Measurements from ENCODE around the gene ELMO1.

ELMO1 gene

DNA sequence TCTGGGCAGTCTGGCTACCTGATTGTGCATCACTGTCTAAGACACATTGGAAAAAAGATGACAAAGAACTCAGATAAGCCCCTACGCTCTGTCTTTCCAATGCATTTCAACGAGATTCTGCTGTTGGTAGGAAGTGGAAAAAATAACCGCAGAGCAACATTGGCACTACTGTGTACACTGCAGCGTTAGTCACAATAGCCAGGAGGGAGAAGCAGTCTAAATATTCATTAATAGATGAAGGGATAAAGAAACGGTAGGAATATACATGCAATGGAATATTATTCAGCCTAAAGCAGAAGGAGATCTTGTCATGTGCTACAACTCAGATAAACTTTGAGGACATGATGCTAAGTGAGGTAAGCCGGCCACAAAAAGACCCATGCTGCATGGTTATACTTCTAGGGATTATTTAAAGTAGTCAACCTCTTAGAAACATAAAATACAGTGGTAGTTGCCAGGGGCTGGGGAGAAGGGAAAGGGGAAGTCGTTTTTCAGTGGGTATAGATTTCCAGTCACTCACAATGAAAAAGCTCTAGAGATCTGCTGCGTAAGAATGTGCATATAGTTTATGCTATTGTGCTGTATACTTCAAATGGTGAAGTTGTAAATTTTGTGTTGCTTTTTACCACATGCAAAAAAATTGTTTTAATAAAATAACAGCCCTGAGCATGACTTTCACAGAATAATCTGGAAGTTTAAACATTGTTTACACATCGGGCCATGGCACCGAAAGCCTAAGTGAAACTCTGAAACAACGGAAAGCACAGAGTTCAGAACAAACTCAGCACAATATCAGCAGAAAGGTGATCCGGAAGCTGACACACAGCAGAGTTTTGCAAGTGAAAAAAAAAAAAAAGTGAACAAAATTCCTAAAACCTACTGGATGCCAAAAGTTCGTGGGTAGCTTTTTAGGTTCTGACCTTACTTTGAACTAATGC, 40.1 kb downstream of the ELMO1 start:
- DNase-seq: no peak

DNA sequence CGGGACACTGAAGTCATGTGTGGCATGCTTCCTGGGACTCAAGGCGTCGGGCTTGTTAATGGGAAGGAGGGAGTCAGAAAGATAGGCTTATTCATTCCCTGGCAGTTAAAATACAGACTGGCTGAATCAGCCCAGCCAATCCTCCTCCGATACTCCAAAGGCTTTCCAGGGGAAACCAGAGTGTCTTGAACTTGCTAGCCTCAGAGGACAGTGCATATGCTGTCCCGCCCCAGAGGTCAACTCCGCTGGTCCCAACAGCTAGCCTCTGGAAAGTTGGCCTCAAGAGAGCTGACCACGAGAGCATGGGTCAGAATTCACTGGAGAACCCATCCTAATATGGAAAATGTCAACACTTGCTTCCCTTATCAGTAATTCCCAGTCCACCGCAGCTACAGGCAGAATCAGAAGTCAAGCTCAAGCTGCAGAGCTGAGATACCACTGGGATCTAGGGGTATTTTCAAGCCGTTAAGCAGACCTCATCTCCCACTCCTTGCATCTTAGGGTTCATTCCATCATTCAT, 43.0 kb downstream of the ELMO1 start:
- DNase-seq: no peak

DNA sequence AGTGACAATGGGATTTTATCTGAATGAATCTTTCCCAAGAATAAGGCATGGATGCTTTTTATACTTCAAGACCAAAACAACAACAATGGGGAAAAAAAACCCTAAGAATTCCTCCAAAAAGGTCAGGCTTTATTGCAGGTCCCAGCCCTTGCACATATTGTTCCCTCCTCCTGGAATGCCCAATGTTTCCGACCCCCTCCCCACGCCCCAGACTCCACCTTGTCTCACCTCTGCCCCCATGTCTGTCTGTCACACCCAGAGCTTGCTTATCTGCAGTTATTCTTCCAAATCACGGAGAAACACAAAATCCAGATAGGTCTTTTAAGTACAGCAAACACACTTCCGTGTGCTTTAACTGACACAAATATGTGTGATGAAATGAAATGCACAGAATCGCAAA, 43.5 kb downstream of the ELMO1 start:
- DNase-seq: no peak

DNA sequence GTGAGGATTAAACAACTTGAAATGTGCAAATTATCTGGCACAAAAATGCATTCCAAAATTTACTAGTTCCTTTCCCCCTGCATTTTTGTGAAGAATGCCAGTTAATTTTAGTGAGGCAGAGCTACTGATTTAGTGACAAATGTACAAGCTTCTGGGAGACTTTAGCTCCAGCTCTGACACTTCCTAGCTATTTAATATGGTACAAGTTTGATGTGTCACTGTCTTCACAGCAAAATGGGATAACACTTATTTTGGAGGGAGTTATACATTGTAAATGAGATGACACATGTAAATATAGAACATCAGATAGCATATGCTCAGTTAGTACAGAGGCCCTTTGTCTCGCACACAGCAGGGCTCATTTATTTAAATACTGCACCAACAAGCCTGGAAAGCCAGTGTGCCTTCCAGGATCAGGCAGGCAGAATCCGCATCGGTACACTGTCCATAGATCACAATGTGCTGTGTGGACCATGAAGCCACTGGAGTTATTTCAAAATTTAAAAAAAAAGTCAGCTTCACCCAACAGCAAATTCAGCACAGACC, 48.7 kb downstream of the ELMO1 start:
- DNase-seq: no peak

DNA sequence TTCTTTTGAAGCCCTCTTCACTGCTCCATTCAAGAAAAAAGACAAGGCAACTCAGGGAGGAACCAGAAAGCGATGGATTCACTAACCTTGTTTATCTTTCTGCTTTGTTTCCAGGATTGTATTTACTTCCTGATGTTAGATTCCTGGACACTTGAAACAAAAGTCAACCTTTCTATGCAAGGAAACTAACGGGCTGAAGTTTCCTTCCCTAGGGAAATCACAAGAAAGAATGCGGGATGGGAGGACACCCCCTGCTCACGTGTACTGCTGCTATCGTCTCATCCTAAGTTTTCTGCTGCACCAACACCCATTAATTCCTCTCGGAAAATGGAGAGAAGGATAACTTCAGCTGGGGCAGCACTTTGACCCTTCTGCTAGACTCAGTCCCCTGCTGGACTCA, 50.3 kb downstream of the ELMO1 start:
- DNase-seq: no peak

DNA sequence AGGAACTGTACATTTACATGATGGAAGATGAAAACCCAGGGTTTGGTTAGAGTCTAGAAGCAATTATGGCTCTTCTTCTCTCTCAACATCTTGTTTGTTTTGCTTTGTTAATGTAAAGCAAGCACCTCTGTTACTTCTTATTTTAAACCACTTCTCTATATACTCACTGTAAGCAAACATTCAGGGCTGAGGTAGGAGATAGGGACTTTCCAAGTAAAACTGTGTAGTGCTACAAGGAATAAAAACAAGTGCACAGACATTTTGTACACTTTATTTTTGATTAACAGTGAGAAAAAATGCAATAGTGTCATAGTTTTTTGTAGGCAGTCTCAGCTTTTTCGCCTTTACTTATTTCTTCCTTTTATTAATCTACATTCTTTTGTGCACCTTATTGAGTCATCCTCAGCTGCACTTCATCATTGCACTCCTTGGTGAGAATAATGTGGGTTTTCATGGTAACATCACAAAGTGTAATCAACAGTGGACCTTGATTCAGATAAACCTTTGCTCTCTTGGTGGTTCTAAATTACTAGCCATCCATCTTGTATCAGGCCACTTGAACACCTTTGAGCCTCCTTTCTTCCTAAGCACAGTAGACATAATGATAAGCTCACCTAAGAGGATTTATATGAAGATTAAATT, 52.9 kb downstream of the ELMO1 start:
- DNase-seq: no peak

DNA sequence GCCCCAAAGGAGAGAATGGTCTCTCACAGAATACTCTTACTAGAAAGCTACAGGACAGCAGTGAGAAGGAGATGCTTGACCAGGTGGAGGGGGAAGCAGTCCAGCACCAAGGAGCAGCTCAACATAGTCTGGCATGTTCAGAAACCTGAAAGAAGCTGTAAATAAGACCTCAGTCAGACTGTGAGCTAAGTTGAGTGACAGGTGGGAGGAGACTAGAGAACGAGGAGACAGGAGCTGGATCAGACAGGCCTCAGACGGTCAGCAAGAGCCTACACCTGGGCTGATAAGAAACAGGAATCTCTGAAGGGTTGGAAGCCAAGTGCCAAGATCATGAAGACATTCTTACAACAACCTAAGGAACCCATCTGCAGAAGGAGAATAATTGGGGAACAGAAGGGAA, 54.5 kb downstream of the ELMO1 start:
- no peak for DNase-seq

DNA sequence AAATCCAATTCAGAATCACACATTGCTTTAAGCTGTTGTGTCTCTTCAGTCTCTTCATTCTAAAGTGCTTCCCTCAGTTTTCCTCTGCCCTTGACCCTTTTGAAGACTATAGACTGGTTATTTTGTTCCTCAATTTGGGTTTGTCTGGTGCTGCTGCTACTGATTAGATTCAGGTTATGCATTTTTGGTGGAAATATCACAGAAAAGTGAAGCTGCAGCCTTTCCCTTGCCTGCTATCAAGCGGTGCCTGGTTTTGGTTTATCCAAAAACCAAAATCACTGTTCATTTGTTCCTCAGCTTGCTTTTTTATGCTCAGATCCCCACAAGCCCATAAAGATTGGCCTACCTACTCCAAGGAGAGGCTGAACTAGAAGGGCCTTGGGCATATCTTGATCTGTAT, 55.2 kb downstream of the ELMO1 start:
- no peak for DNase-seq

DNA sequence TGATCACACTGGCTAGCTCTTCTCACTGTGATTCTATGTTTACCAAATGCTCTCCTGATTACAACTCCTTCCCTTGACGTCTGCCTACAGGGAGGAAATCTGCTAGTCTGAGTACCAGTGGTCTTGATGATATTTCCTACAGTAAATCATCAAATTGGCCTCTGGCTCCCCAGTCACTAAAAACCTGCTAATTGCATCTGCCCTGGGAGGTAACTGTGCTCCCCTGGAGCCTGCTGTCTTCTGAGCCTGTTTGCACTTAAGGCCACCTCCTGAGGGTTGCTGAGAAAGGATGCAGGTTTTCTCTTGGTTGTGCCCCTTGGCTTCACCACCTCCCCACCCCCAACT, 56.0 kb downstream of the ELMO1 start:
- DNase-seq: no peak

DNA sequence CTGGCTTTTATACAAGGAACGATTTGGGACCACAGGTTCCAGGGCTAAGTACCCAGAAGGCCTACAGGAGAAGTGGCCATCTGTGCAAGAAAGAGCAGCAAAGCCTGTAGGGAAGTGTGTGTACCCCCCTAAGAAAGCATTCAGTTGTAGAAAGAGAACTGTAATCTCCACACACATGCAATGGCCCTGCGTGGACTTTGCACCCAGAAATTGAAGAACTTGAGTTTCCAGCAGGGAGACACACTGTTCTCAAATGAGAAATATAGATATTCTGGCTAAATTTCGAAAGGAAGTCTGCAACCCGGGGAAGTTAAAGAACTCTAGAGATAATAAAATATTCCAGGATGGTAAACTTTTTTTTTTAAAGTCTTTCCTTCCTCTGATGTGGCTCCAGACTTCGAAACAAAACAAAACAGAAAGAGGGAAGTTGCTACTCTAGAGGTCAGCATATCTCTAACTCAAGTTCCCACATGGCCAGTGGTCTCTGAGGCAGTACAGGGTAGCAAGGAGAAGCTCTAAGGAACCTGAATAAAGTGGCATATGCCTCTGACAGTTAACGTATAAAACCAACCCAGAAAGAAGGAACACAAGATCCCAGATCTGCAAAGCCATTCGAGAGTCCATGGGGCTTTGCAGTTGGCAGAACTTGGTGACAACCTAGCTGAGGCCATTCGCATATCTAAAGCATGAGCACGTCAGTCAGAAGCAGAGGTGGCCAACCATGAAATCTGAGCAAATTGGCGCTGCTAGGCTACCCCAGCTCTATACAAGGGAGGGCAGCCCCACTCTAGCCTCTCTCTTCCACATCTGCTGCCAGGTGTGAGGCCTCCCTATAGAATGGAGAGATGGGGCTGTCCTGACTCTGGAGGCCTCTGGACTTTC, 56.6 kb downstream of the ELMO1 start:
- DNase-seq: no peak

DNA sequence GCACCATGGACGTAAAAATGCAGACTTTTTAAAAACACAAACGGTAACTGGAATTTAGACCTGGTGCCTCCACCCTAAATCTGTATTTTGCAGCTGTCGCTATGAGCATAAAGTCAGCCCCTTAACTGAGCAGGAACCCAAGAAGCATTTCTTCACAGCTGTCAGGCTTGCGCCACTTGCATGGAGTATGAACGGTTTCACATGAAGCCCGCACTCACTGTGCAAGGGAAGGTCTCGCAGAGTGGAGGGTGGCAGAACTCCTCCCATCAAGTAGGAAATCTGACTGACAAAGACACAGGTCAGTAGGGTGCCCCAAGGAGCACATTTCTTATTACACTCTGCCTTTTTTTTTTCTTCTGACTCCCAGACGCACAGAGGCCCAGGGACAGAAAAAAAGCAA, 58.5 kb downstream of the ELMO1 start:
- DNase-seq: no peak

DNA sequence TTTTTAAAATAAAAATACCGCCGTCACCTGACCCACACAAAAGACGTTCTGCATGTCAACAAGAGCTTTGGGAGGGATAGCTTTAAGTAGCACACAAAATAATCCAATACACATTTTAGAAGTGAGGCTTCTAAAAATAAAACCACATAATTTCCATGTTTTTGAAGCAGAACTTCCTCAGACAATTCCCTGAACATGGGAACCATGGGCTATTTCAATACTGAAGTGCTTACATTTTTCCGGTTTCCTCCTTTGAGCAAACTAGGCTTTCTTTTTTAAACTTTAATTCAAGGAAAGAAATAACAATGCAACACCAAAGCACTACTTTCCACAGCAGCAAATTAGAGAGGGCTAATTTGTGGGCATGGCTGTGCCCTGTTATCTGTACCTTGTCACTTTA, 59.9 kb downstream of the ELMO1 start:
- no peak for DNase-seq

DNA sequence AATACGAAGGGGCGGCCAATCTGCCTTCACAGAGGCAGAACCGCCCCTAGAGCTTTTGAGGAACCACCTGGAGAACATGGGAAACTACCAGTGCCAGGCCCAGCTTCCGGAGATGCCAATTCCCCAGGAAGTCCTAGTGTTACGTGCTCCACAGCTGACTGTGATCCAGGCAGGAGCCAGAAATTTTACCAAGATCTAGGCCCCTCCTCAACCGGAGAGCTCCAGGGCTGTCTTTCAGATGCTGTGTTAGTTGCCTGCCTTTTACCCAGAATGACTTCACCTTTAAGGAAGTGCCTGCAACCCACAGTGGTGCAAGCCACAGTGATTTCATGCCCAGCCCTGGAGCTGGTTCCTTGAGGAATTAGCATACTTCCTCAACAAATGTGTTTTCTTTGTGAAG, 62.9 kb downstream of the ELMO1 start:
- no peak for DNase-seq

DNA sequence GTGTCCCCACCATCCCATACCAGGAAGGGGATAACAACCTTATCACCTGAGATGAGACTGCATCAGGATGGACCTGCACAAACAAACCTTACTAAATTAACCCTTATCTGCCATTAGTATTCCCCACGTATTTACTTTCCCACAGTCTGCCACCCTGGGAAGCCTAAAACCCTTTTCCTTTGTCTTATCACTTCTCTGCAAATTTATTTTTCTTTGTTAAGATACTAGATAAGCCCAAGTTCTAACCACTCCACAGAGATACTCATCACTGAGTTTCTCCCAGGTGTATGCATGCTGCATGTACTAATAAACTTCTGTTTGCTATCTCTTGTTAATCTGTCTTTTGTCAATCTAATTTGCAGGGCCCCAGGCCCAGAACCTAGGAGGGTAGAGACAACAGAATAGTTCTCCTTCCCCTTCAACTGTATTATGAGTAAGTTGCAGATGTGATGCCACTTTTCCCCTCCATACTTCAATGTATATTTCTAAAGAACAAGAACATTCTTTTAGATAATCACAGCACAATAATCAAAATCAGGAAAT, 66.0 kb downstream of the ELMO1 start:
- DNase-seq: no peak

DNA sequence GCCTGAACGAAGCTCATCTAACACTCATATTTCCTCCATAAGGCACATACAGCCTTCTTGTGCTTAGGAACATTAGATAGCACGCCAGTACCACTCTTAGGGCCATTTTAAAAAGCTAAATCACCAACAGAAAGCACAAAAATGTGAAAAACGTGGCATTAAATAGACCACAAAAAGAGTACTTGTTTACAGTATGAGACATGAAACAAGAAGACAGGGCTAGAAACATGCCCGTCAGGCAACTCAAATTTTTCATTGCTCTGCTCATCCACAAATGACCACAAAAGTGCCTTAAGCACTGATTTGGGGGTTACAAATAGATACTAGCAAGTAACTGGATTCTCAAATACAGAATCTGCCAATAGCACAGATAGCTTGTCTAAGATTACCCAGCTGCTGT, 67.8 kb downstream of the ELMO1 start:
- DNase-seq: no peak

DNA sequence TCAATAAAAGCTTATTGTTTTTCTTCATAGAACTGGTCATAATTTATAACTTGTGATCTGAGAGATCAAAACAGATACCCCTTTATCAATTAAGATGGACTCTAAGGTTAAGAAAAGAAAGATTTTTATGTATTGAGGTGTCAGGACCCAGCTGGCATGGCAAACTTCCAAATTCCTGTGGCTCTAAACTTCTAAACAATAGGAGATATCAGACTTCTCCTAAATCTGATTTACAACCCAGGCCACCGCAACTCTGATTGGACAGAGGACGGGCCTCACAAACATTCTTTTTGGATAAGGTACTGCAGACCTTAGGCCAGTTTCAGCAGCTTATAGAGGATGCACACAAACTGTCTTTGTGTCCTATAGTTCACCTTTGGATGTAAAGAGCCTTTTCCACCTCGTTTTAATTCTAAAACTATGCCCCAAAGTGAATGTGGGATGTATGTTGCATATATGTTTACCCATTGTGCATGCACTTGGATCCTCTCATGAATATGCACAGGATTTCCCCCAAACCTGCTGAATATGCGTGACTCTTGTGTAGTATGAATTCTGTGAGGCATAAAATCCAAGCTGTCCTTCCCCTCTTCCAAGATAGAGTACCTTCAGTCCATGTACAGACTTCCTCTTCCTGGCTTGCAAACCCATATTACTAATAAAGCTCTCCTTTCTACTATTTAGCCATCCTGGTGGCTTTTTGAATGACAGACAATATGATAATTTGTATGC, 69.0 kb downstream of the ELMO1 start:
- no peak for DNase-seq

DNA sequence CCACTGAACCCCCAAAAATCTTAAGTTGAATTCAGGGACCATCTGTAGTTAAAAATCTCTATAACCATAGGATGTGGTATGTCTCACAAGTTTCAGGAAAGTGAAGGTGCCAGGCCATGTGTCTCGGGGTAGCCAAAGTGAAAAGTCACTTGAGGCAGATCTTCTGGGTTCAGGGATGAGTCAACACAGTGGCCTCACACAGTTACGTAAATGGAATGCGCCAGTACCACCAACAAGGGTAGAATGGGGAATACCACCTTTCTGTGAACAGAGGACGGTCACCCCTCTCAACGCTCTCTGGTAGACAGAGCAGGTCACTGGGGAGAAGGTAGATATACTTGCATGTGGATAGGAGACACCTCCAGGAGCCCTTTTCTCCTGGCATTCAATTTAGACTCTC, 71.4 kb downstream of the ELMO1 start:
- no peak for DNase-seq

DNA sequence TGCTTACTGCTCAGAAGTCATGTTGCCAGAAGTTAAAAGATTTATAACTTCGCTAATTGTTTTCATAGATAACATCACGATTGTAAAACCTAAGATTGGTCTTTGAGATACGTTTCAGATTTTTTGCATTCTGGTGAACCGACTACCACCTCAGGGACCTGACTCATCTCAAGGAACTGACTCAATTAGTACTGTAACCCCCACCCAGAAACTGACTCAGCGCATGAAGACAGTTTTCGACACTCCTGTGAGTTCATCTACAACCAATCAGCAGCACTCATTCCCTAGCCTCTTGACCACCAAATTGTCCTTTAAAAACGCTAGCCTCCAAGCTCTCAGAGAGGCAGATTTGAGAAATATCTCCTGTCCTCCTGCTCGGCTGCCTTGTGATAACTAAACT, 72.3 kb downstream of the ELMO1 start:
- no peak for DNase-seq

DNA sequence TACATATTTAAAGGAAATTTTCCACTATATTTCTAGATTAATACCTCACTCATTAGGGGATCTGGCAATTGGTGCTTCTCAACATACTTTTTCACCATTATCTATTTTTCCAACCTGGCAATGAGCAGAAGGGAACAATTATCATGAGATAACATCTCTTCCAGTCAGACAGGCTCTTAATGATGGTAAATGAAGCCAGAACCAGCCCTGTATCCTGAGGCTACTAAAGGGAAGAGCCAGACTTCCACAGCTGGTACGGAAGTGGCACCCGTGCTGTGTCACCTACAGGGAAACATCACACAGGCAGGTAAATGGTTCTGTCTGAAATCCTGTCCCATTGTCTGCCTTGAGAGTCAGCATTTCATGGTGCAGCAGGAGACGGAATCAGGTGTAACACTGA, 75.9 kb downstream of the ELMO1 start:
- no peak for DNase-seq

DNA sequence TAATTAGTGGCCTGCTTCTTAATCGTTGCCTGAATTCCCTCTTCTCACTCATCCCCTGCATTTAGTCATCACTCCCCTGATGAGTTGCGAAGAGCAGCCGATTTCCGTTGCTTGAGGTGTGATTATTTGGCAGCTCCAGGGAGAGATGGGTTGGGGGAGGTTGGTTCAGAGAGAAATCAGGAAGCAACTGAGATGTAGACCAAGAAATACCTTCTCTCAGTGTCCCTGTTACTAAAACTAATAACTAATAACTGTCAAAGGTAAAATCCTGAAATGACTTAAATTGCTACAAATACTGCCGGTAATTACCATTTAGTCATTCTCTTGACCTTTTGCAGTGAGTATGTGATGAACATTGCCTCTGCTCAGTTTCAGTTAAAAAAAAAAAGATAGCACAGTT, 76.9 kb downstream of the ELMO1 start:
- DNase-seq: no peak

DNA sequence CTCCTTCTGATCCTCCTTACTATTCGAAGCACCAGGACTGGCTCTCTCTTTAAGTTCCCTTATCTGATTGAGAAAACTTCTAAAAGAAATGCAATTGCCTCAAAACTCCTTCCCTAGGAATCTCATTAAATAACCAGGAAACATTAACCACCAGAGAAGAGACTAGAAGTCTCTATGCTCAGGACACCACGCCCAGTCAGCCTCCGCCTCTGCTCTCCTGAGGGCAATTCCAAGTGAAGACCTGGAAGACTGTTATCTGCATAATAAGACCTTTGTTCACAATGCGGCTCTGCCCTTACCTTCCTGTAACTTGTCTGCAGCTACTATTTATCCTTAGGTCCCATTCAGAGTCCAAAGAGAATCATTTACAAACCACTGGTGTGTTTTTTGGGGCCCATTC, 78.8 kb downstream of the ELMO1 start:
- no peak for DNase-seq

DNA sequence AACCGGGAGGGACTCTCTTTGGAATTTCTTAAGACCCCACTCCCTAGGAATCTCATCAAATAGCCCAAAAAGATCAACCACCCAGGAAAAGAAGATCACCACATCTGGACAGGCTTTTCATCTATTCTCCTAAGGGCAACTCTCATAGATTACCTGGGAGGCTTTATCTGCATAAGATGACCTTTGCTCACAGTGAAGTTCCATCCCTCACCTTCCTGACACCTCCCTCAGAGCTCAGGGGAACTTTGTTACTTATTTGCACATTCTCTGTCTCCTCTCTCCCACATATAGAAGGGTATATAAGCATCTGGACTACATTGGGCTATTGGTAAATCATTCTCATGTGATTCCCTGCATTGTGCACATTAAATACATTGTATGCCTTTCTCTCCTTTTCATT, 80.1 kb downstream of the ELMO1 start:
- DNase-seq: no peak

Measured in right kidney (tissue), 1 donor.